ENCODE measurements around the gene IRX1. TPM values are rescaled to one million over a fixed set of nuclear protein-coding genes. Genes with fewer than 3 reads are reported as not detected.

IRX1 gene
- polyA plus RNA-seq, 1 of the 3 experiments (the other 2 are of a cell fraction), result not detected

DNA sequence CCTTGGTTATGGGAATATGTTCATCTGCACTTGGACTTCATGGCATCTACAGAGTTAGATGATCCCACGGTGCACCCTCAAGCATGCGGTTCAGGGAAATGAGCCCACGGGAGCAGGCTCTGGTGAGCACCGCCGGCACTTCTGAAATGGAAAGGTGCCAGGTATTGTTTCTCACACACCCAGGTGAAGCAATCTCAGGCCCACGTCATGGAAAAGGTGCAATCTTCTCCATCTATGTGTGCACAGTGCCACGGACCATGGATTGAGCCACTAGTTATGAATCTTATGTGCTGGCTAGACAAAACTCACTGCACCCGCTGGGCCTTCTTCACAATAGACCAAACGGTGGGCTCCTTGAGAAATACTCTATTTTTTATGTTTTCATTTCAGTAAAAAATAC, 27.3 kb downstream of the IRX1 start:
- peaks cover 6% of the 10 kb centered on the region; the same call in 1 of the 2 replicates for H3K27me3 ChIP-seq (ENCODE audit: insufficient read depth)
- no peak overlapping the region for H3K4me2 ChIP-seq
- H3K4me3 ChIP-seq (ENCODE audit: low read depth in 2 of 2, low read length in 1 of 2), result no peak overlapping the region
- H3K79me2 ChIP-seq (ENCODE audit: insufficient read depth), result no peaks in the 10 kb centered on the region
- DNase-seq, result no peak
- POLR2A ChIA-PET, result no interaction called here
- no peaks in the 10 kb centered on the region for H3K4me1 ChIP-seq (ENCODE audit: control insufficient read depth in 1 of 2, insufficient read depth in 2 of 2, low read depth in 1 of 2, low read length in 1 of 2)
- no peak overlapping the region for H3K9ac ChIP-seq
- H3K9me2 ChIP-seq, result no peaks in the 10 kb centered on the region
- CTCF ChIA-PET, result no interaction called here
- H4K20me1 ChIP-seq (ENCODE audit: insufficient read depth), result no peaks in the 10 kb centered on the region
- no peaks in the 10 kb centered on the region for H3K9me3 ChIP-seq
- H3F3A ChIP-seq (replicated peaks; ENCODE audit: insufficient read depth), result no peaks in the 10 kb centered on the region
- H3K36me3 ChIP-seq (replicated peaks in 1 of 2; ENCODE audit: control insufficient read depth in 1 of 2, insufficient read depth in 2 of 2, low read length in 1 of 2), result no peaks in the 10 kb centered on the region
- no peak for TF ChIP-seq NRF1 (IDR thresholded peaks at IDR 0.05; ENCODE audit: low read depth, low read length)
- TF ChIP-seq TAF1 (IDR thresholded peaks at IDR 0.05; ENCODE audit: borderline replicate concordance, low read depth, low read length), result no peak
- TF ChIP-seq GATA2 (CRISPR knock-in tag; IDR thresholded peaks at IDR 0.05), result no peak
- TF ChIP-seq, protein P1, sequence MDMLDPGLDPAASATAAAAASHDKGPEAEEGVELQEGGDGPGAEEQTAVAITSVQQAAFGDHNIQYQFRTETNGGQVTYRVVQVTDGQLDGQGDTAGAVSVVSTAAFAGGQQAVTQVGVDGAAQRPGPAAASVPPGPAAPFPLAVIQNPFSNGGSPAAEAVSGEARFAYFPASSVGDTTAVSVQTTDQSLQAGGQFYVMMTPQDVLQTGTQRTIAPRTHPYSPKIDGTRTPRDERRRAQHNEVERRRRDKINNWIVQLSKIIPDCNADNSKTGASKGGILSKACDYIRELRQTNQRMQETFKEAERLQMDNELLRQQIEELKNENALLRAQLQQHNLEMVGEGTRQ (IDR thresholded peaks at IDR 0.05; ENCODE audit: borderline replicate concordance, low read depth, low read length), result no peak
- TF ChIP-seq RXRA (IDR thresholded peaks at IDR 0.05; ENCODE audit: borderline replicate concordance, low read depth), result no peak
- TF ChIP-seq JUND (IDR thresholded peaks at IDR 0.05), result no peak
- no peak for TF ChIP-seq RFX5 (IDR thresholded peaks at IDR 0.05; ENCODE audit: low read length)
- no peak for TF ChIP-seq FOXJ3 (CRISPR knock-in tag; IDR thresholded peaks at IDR 0.05)
- no peak for TF ChIP-seq RCOR1 (IDR thresholded peaks at IDR 0.05; ENCODE audit: low read length)
- TF ChIP-seq NFIC (IDR thresholded peaks at IDR 0.05; ENCODE audit: borderline replicate concordance), result no peak
- no peak for TF ChIP-seq RAD21 (IDR thresholded peaks at IDR 0.05; ENCODE audit: low read length)
- TF ChIP-seq EZH2phosphoT487 (IDR thresholded peaks at IDR 0.05; ENCODE audit: borderline replicate concordance, low read depth), result no peak
- TF ChIP-seq, protein P2, sequence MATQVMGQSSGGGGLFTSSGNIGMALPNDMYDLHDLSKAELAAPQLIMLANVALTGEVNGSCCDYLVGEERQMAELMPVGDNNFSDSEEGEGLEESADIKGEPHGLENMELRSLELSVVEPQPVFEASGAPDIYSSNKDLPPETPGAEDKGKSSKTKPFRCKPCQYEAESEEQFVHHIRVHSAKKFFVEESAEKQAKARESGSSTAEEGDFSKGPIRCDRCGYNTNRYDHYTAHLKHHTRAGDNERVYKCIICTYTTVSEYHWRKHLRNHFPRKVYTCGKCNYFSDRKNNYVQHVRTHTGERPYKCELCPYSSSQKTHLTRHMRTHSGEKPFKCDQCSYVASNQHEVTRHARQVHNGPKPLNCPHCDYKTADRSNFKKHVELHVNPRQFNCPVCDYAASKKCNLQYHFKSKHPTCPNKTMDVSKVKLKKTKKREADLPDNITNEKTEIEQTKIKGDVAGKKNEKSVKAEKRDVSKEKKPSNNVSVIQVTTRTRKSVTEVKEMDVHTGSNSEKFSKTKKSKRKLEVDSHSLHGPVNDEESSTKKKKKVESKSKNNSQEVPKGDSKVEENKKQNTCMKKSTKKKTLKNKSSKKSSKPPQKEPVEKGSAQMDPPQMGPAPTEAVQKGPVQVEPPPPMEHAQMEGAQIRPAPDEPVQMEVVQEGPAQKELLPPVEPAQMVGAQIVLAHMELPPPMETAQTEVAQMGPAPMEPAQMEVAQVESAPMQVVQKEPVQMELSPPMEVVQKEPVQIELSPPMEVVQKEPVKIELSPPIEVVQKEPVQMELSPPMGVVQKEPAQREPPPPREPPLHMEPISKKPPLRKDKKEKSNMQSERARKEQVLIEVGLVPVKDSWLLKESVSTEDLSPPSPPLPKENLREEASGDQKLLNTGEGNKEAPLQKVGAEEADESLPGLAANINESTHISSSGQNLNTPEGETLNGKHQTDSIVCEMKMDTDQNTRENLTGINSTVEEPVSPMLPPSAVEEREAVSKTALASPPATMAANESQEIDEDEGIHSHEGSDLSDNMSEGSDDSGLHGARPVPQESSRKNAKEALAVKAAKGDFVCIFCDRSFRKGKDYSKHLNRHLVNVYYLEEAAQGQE (IDR thresholded peaks at IDR 0.05; ENCODE audit: low read depth, low read length), result no peak
- TF ChIP-seq POLR2AphosphoS5 (IDR thresholded peaks at IDR 0.05; ENCODE audit: low read depth, low read length), result no peak
- H2AFZ ChIP-seq (ENCODE audit: low read depth), result no peak overlapping the region
- 0% methylated on average over 7 of the region's 9 CpGs for WGBS (ENCODE audit: low lambda C conversion rate)
- no peak overlapping the region for H3K27ac ChIP-seq (ENCODE audit: low read depth in 2 of 2, low read length in 1 of 2)

DNA sequence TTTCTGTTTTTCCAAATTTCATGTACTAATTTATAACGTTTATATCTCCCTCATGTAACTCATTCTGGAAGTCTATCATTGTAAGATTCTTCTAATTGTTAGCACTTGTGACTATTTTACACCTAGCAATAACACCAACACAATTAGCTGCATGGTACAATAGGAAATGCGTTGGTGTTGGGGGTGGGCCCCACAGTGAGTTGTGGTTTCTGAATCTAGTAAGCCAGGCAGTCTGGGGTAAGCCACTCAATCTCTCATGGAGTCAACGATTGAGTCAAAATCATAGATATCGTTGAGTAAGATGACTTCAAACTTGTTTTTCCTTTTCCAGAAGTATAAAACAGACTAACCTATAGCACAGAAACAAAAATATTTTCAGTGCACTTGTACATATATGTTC, 30.0 kb downstream of the IRX1 start:
- TF ChIP-seq GABPA (IDR thresholded peaks at IDR 0.05; ENCODE audit: low read depth) (no peak), MXI1 (IDR thresholded peaks at IDR 0.05; ENCODE audit: low read depth, low read length) (no peak), TAF1 (IDR thresholded peaks at IDR 0.05; ENCODE audit: borderline replicate concordance, low read depth, low read length) (no peak), TEAD4 (IDR thresholded peaks at IDR 0.05; ENCODE audit: borderline replicate concordance, insufficient read depth) (no peak), SIN3A (IDR thresholded peaks at IDR 0.05; ENCODE audit: borderline replicate concordance, low read depth, low read length) (no peak), RFX5 (IDR thresholded peaks at IDR 0.05; ENCODE audit: low read length) (no peak), RCOR1 (IDR thresholded peaks at IDR 0.05; ENCODE audit: low read length) (no peak), JUND (IDR thresholded peaks at IDR 0.05) (no peak), MEF2A (IDR thresholded peaks at IDR 0.05; ENCODE audit: borderline replicate concordance, low read depth) (no peak), ELF1 (IDR thresholded peaks at IDR 0.05) (no peak)
- TF ChIP-seq, protein P2 (IDR thresholded peaks at IDR 0.05; ENCODE audit: low read depth, low read length), result no peak
- H3K9me2 ChIP-seq, result no peaks in the 10 kb centered on the region
- DNase-seq, result no peak
- no peak overlapping the region for H3K4me2 ChIP-seq
- POLR2A ChIA-PET, result no interaction called here
- H3K9me3 ChIP-seq, result no peaks in the 10 kb centered on the region
- no peak overlapping the region for H2AFZ ChIP-seq (ENCODE audit: low read depth)
- H4K20me1 ChIP-seq (ENCODE audit: insufficient read depth), result no peaks in the 10 kb centered on the region
- no peaks in the 10 kb centered on the region for H3K4me1 ChIP-seq (ENCODE audit: control insufficient read depth in 1 of 2, insufficient read depth in 2 of 2, low read depth in 1 of 2, low read length in 1 of 2)
- H3K27me3 ChIP-seq (ENCODE audit: insufficient read depth), result peaks cover 6% of the 10 kb centered on the region
- 10% methylated on average over 4 of the region's 4 CpGs for WGBS (ENCODE audit: low lambda C conversion rate)
- no peaks in the 10 kb centered on the region for H3K79me2 ChIP-seq (ENCODE audit: insufficient read depth)
- no peaks in the 10 kb centered on the region for H3K36me3 ChIP-seq (replicated peaks in 1 of 2; ENCODE audit: control insufficient read depth in 1 of 2, insufficient read depth in 2 of 2, low read length in 1 of 2)
- no peak overlapping the region for H3K27ac ChIP-seq (ENCODE audit: low read depth in 2 of 2, low read length in 1 of 2)
- CTCF ChIA-PET, result no interaction called here
- no peak overlapping the region for H3K4me3 ChIP-seq (ENCODE audit: low read depth in 2 of 2, low read length in 1 of 2)
- H3F3A ChIP-seq (replicated peaks; ENCODE audit: insufficient read depth), result no peaks in the 10 kb centered on the region
- H3K9ac ChIP-seq, result no peak overlapping the region
